Hair follicular keratinocyte (primary cell): ENCODE measurements around the gene BATF3. TPM values are rescaled to one million over a fixed set of nuclear protein-coding genes. Genes with fewer than 3 reads are reported as not detected.

Experiments used
- total RNA-seq: library from RNA; depleted of rRNA; stranded (reverse); fragments of >200 nt; gene quantifications from 2 replicates; pipeline ENCODE4 v1.2.3, GENCODE V29; 2015

The BATF3 gene
- 0.80 TPM in 1 of 2 replicates, not detected in the other for total RNA-seq

GRCh38 chr1:212699625-212700222 is at the start of gene BATF3:
BATF3 (minus strand) TSS chr1:212699840; CDS start chr1:212699762, 78 bp downstream.

Other genes with a start within 250 kb of the BATF3 start
- 1.6 and 2.0 TPM in 2 replicates for gene ATF3, start 91.1 kb downstream of the BATF3 start, total RNA-seq
- gene NSL1, start 91.9 kb upstream of the BATF3 start, total RNA-seq = 15.5 and 25.3 TPM in 2 replicates
- 11.9 and 21.6 TPM in 2 replicates for gene TATDN3, start 92.1 kb upstream of the BATF3 start, total RNA-seq
- gene SPATA45, start 147.8 kb upstream of the BATF3 start, total RNA-seq = not detected in 2 replicates
- gene FLVCR1, start 158.4 kb upstream of the BATF3 start, total RNA-seq = 5.8 and 7.4 TPM in 2 replicates